Small intestine (tissue), 7 donors: ENCODE measurements around the gene CEP72. TPM values are rescaled to one million over a fixed set of nuclear protein-coding genes. Genes with fewer than 3 reads are reported as not detected.
"Not testable (repeated sequence)": the region's sequence is repeated elsewhere in the genome, so short reads cannot be mapped to it uniquely, and the experiment has no call there.

Experiments
- DNase-seq, 2 donors: peaks; one replicate each; pipeline versions ENCODE4 v3.0.0 to v3.0.0-alpha.2; 2013
- FAIRE-seq: peaks from 2 replicates; lab custom pipeline; 2012; peaks lifted over from hg19 to GRCh38; lab: Jason Lieb, UNC
- H3K27ac ChIP-seq, 3 donors: one replicate each; pipeline ENCODE4 v1.5.1; 2013; ENCODE audit warnings: low read length in 2 of 3, mild to moderate bottlenecking in 2 of 3, control low read depth in 1 of 3, inconsistent platforms in 1 of 3, low read depth in 1 of 3, moderate library complexity in 1 of 3
- H3K27me3 ChIP-seq, 3 donors: one replicate each; pipeline ENCODE4 v1.6.1; 2013; ENCODE audit warnings: low read length in 3 of 3, inconsistent platforms in 1 of 3; ENCODE audit not compliant: control insufficient read depth in 3 of 3, insufficient read depth in 3 of 3
- H3K36me3 ChIP-seq, 3 donors: one replicate each; pipeline ENCODE4 v1.6.1; 2013; ENCODE audit warnings: low read length in 3 of 3, inconsistent platforms in 1 of 3, low read depth in 1 of 3, mild to moderate bottlenecking in 1 of 3, moderate library complexity in 1 of 3; ENCODE audit not compliant: control insufficient read depth in 3 of 3, insufficient read depth in 2 of 3
- H3K4me1 ChIP-seq, 3 donors: one replicate each; pipeline ENCODE4 v1.6.1; 2013; ENCODE audit warnings: low read length in 2 of 3, inconsistent platforms in 1 of 3, low read depth in 1 of 3, mild to moderate bottlenecking in 1 of 3, moderate library complexity in 1 of 3; ENCODE audit not compliant: control insufficient read depth in 3 of 3, insufficient read depth in 2 of 3
- H3K4me3 ChIP-seq, 3 donors: one replicate each; pipeline ENCODE4 v1.5.1; 2013; ENCODE audit warnings: low read length in 3 of 3, control low read depth in 1 of 3, inconsistent platforms in 1 of 3, low read depth in 1 of 3, mild to moderate bottlenecking in 1 of 3, moderate library complexity in 1 of 3
- H3K9me3 ChIP-seq, 2 donors: one replicate each; pipeline ENCODE4 v1.6.1; 2013; ENCODE audit warnings: low read depth in 1 of 2, low read length in 1 of 2; ENCODE audit not compliant: control insufficient read depth in 2 of 2, insufficient read depth in 1 of 2
- WGBS, 3 donors: extraction: QIAGEN DNeasy Blood & Tissue Kit; methylation state at CpG; one replicate each; pipeline ENCODE4 v1.1.7; 2013; 5-methylcytosine and 5-hydroxymethylcytosine counted together
- polyA plus RNA-seq, 4 donors: library from polyadenylated mRNA; stranded (reverse) in 3 of 4; unstranded in 1 of 4; fragments of 200-250 nt in 3 of 4; fragments of 120-200 nt in 1 of 4; gene quantifications; one replicate each; pipeline versions ENCODE4 v1.2.1 to v1.2.3, GENCODE V29; 2013
- donor health status: healthy with polysubstance abuse.
- donor health status: control.
- donor health status: control.
- donor health status: Bipolar disorder and iron deficiency.
- donor health status: healthy.

Gene CEP72
- polyA plus RNA-seq, 4 donors = 0.54 to 9.6 (median 4.9) TPM

DNA sequence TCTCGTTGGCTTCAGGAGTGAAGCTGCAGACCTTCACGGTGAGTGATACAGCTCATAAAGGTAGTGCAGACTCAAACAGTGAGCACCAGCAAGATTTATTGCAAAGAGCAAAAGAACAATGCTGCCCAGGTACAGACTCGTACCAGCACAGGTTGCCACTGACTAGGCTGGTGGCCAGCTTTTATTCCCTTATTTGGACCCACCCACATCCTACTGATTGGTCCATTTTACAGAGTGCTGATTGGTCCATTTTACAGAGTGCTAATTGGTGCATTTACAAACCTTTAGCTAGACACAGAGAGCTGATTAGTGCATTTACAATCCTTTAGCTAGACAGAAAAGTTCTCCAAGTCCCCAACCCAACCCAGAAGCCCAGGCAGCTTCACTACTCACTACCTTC is 29.7 kb upstream of the CEP72 start:
- DNase-seq, FAIRE-seq: not testable (repeated sequence)

DNA sequence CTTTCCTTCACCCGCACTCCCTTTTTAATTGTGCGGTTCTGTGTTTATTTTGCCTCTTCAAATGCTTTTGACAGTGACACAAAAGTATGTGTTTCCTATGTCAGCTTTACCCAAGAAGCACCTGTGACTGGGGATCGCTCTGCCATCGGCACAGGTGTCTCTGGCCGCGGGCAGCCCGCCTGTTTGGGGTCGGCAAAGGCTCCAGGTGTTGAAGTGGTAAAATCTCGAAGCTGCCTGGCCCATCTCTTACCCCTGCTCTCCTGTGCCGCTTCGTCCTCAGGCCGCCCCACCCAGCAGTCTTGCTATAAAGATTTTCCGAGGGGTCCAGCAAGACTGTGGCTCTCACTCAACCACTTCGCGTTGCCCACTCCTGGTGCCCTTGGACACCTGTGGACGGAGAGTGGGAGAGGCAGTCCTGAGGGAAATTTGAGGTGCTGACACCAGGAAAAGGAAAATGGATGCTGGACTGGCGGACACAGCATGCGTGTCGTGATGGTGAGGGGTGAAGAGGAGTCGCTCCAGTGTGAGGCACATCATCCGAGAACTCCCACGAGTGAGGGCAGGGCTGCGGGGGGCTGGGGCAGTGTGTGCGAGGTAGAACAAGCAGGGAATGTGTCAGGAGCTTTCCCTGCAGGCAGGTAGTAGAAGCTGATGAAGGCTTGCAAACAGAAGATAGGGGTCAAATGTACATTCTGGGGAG is 29.1 kb upstream of the CEP72 start:
- Histone ChIP-seq H3K4me1 (peaks cover 0 to 21% (median 0%) of the 10 kb centered on the region in 3 donors), H3K9me3 (no peaks in the 10 kb centered on the region), H3K27me3 (peaks cover 0 to 20% (median 8%) of the 10 kb centered on the region in 3 donors), H3K4me3 (no peak overlapping the region), H3K36me3 (no peaks in the 10 kb centered on the region), H3K27ac (no peak overlapping the region)
- no peak for FAIRE-seq
- no peak for DNase-seq
- 88 to 93% (median 93%) methylated on average over 24 of the region's 24 CpGs for WGBS, 3 donors

More for the DNA sequence above, 29.7 kb upstream of the CEP72 start:
- not testable (repeated sequence) for H3K9me3 ChIP-seq, H3K4me3 ChIP-seq, H3K27ac ChIP-seq, H3K36me3 ChIP-seq
- Histone ChIP-seq H3K4me1 (peaks cover 0 to 15% (median 0%) of the 10 kb centered on the region in 3 donors), H3K27me3 (peaks cover 0 to 20% (median 8%) of the 10 kb centered on the region in 3 donors)
- WGBS, 3 donors = 63 to 85% (median 71%) methylated on average over 3 of the region's 3 CpGs

DNA sequence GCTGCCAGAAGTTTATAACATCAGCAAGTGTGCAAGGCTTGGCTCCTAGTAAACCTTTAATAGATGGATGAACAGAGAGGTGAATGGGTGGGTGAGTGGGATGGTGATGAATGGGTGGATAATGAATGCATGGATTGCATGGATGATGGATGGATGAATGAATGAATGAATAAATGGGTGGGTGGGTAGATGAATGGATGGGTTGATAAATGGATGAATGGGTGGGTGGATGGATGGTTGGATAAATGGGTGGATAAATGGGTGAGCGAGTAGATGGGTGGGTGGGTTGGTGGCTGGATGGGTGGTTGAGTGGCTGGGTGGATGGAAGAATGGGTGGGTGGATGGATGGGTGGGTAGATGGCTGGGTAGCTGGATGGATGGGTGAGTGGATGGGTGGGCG is 28.5 kb upstream of the CEP72 start:
- 69 to 100% (median 78%) methylated on average over 1 to 2 of the region's 2 CpGs for WGBS, 3 donors
- no peak for DNase-seq
- no peak overlapping the region for H3K27ac ChIP-seq
- FAIRE-seq = no peak
- H3K27me3 ChIP-seq = peaks cover 0 to 20% (median 8%) of the 10 kb centered on the region in 3 donors
- H3K9me3 ChIP-seq = no peaks in the 10 kb centered on the region
- no peaks in the 10 kb centered on the region for H3K36me3 ChIP-seq
- peaks cover 0 to 22% (median 0%) of the 10 kb centered on the region in 3 donors for H3K4me1 ChIP-seq
- H3K4me3 ChIP-seq = no peak overlapping the region

DNA sequence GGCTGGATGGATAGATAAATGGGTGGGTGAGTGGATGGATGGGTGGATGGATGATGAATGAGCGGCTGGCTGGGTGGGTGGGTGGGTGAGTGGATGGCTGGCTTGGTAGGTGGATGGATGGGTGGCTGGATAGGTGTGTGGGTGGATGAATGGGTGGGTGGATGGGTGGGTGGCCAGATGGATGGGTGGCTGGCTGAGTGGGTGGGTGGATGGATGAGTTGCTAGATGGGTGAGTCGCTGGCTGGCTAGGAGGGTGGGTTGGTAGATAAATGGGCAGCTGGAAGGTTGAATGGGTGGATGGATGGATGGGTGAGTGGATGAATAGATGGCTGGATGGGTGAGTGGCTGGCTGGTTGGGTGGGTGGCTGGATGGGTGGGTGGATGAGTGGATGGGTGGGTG is 27.9 kb upstream of the CEP72 start:
- H3K27ac ChIP-seq = no peak overlapping the region
- FAIRE-seq (no peak), DNase-seq (no peak)
- H3K36me3 ChIP-seq = no peaks in the 10 kb centered on the region
- peaks cover 0 to 22% (median 0%) of the 10 kb centered on the region in 3 donors for H3K4me1 ChIP-seq
- H3K9me3 ChIP-seq = peaks cover 0 to under 1% of the 10 kb centered on the region in 2 donors
- 85 to 98% (median 86%) methylated on average over 2 of the region's 2 CpGs for WGBS, 3 donors
- peaks cover 0 to 19% (median 8%) of the 10 kb centered on the region in 3 donors for H3K27me3 ChIP-seq
- no peak overlapping the region for H3K4me3 ChIP-seq

DNA sequence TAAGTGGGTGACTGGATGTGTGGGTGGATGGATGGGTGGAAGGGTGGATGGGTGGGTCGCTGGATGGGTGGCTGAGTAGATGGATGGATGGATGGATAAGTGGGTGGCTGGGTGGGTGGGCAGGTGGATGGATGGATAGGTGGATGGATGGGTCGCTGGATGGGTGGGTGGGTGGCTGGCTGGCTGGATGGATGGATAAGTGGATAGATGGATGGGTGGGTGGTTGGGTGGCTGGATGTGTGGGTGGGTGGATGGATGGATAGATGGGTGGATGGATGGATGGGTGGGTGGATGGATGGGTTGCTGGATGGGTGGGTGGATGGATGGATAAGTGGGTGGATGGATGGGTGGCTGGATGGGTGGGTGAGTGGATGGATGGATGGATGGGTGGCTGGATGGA is 27.3 kb upstream of the CEP72 start:
- no peak for FAIRE-seq

DNA sequence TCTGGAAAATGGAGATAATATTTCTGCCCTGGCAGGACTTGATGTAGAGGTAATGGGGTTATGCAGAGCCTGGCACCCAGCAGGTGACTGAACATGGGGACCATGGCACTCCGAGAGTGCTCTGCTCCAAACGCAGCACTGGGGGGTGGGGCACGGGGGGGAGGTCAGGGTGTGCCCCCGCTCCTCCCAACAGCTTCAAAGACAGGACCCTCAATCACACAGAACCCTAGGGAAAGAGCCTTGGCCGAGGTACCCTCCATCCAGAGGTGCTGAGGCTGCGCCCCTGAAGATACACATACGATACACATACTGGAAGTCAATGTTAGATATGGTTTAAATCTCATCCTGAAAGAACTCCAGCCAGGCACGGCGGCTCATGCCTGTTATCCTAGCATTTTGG is 26.6 kb upstream of the CEP72 start:
- Histone ChIP-seq H3K27me3 (peaks cover 0 to 12% (median 0%) of the 10 kb centered on the region in 3 donors), H3K4me1 (peaks cover 0 to 22% (median 0%) of the 10 kb centered on the region in 3 donors), H3K9me3 (peaks cover 0 to 10% of the 10 kb centered on the region in 2 donors), H3K27ac (no peak overlapping the region), H3K4me3 (no peak overlapping the region), H3K36me3 (no peaks in the 10 kb centered on the region)
- WGBS, 3 donors = 74 to 84% (median 83%) methylated on average over 9 of the region's 9 CpGs
- FAIRE-seq (no peak), DNase-seq (no peak)

More for the DNA sequence above, 27.3 kb upstream of the CEP72 start:
- Histone ChIP-seq H3K9me3 (peaks cover 0 to 7% of the 10 kb centered on the region in 2 donors), H3K27me3 (peaks cover 0 to 14% (median 3%) of the 10 kb centered on the region in 3 donors), H3K4me1 (peaks cover 0 to 22% (median 0%) of the 10 kb centered on the region in 3 donors), H3K27ac (no peak overlapping the region), H3K36me3 (no peaks in the 10 kb centered on the region), H3K4me3 (no peak overlapping the region)
- no peak for DNase-seq
- 72 to 73% (median 73%) methylated on average over 2 of the region's 2 CpGs for WGBS, 3 donors

DNA sequence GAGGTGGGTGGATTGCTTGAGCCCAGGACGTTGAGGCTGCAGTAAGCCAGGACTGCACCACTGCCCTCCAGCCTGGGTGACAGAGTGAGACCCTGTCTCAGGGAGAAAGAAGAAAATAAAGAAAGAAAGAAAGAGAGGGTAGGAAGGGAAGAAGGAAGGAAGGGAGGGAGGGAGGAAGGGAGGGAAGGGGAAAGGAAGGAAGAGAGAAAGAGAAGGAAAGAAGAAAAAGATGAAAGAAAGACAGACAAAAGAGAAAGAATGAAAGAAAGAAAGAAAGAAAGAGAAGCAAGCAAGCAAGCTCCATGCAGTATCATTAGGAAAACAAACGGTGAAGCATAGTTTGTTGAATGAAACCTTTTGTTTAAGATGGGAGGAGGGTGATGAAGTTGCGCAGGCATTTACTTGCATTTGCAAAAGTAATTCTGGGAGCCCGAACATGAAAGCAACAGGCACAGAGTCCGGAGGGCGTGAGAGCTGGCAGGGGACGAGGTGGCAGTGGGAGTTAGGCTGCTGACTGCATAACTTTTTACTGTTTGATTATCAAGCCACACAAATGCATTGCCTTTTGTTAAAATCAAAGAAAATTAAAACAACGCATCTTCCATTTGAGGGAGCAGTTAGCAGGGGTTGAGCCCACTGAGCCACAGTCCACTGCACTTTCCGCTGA is 26.0 kb upstream of the CEP72 start:
- Histone ChIP-seq H3K27me3 (peaks cover 0 to 11% (median 0%) of the 10 kb centered on the region in 3 donors), H3K36me3 (no peaks in the 10 kb centered on the region), H3K4me1 (peaks cover 0 to 22% (median 0%) of the 10 kb centered on the region in 3 donors), H3K4me3 (no peak overlapping the region), H3K9me3 (peaks cover 0 to 14% of the 10 kb centered on the region in 2 donors), H3K27ac (no peak overlapping the region)
- no peak for FAIRE-seq
- WGBS, 3 donors = 28 to 49% (median 36%) methylated on average over 9 of the region's 9 CpGs
- no peak for DNase-seq

DNA sequence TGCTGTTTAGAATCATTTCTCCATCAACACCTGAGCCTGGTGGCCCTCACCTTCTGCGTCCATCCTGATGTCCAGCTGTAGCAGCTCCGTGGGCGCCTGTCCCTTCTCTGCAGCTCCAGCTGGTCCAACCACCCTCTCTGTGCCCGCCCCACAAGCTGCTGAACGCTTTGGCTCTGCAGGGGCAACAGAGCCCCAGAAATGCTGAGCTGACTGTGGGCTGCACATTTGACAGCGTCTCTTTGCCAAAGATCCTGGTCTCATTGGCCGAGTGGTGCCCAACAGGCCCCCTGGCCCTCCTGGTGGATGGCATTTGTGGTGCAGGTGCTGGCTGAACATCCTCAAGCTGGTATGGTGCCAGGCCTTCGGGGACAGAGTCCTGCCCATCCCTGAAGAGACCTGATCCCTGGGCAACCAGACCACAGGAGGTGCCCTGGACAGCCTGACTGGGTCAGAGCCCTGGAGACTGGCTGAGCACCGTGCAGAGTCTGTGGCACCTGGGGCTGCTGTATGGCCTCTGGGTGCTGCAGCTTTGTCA is 25.3 kb upstream of the CEP72 start:
- H3K27ac ChIP-seq = no peak overlapping the region
- peak in 1 of 2 donors; percentile 36 for DNase-seq
- FAIRE-seq = no peak
- H3K9me3 ChIP-seq = peaks cover 0 to 19% of the 10 kb centered on the region in 2 donors
- 48 to 66% (median 57%) methylated on average over 9 of the region's 9 CpGs for WGBS, 3 donors
- no peaks in the 10 kb centered on the region for H3K36me3 ChIP-seq
- H3K27me3 ChIP-seq = peaks cover 0 to 6% (median 0%) of the 10 kb centered on the region in 3 donors
- H3K4me1 ChIP-seq = peaks cover 0 to 25% (median 0%) of the 10 kb centered on the region in 3 donors
- H3K4me3 ChIP-seq = no peak overlapping the region
